SK-N-SH (cell line): ENCODE data around the gene MEX3D. TPM values are rescaled to one million over a fixed set of nuclear protein-coding genes. Genes with fewer than 3 reads are reported as not detected.

Source experiments
- CTCF ChIA-PET: fragments of 300-600, 350-600 bp; formaldehyde crosslinking; extraction: SDS; loops from one replicate; lab custom pipeline; 2021; lab: Yijun Ruan, JAX
- POLR2A ChIA-PET: fragments of 350-600 bp; sonication (Branson Sonifier 250); formaldehyde crosslinking; extraction: SDS; loops from one replicate; lab custom pipeline; 2020; ENCODE audit warnings: antibody characterized with exemption, inconsistent platforms; lab: Yijun Ruan, JAX
- DNase-seq: peaks from one replicate; pipeline ENCODE4 v3.0.0; 2012
- H2AFZ ChIP-seq: fragments of 200-600 bp; sonication (generic); 2 replicates; pipeline ENCODE4 v1.8.1; 2016; ENCODE audit warnings: antibody characterized with exemption, mild to moderate bottlenecking, low read depth
- H3F3A ChIP-seq: fragments of 200-600 bp; sonication (generic); replicated peaks from 2 replicates; pipeline ENCODE3; 2016; ENCODE audit warnings: antibody characterized with exemption, mild to moderate bottlenecking; ENCODE audit not compliant: insufficient read depth
- H3K27ac ChIP-seq, 2 experiments: fragments of 200-500 bp in 1 of 2; fragments of 200-600 bp in 1 of 2; sonication (Bioruptor generic) in 1 of 2; sonication (generic), shearing (Covaris generic) in 1 of 2; 2 replicates each; pipeline versions ENCODE4 v1.5.1 to v1.6.1; 2014 to 2016; ENCODE audit warnings: low read depth in 2 of 2, inconsistent platforms in 1 of 2, low read length in 1 of 2, mild to moderate bottlenecking in 1 of 2, mixed read lengths in 1 of 2
- H3K27me3 ChIP-seq: fragments of 200-600 bp; sonication (generic), shearing (Covaris generic); 2 replicates; pipeline ENCODE4 v1.6.1; 2016; ENCODE audit warnings: mixed run types; ENCODE audit not compliant: insufficient read depth
- H3K36me3 ChIP-seq, 2 experiments: fragments of 200-500 bp in 1 of 2; fragments of 200-600 bp in 1 of 2; sonication (Bioruptor generic) in 1 of 2; sonication (generic) in 1 of 2; replicated peaks in 1 of 2; 2 replicates each; pipeline versions ENCODE3 to v1.5.1; 2014 to 2016; ENCODE audit warnings: low read length in 1 of 2, mild to moderate bottlenecking in 1 of 2; ENCODE audit not compliant: insufficient read depth in 2 of 2, control insufficient read depth in 1 of 2
- H3K4me1 ChIP-seq, 2 experiments: fragments of 200-500 bp in 1 of 2; fragments of 200-600 bp in 1 of 2; sonication (Bioruptor generic) in 1 of 2; sonication (generic), shearing (Covaris generic) in 1 of 2; 2 replicates each; pipeline versions ENCODE4 v1.5.1 to v1.6.1; 2014 to 2016; ENCODE audit warnings: low read depth in 1 of 2, low read length in 1 of 2, mixed run types in 1 of 2; ENCODE audit not compliant: insufficient read depth in 2 of 2, control insufficient read depth in 1 of 2
- H3K4me2 ChIP-seq: fragments of 200-600 bp; sonication (generic), shearing (Covaris generic); 2 replicates; pipeline ENCODE4 v1.6.1; 2017; ENCODE audit warnings: mixed run types
- H3K4me3 ChIP-seq, 2 experiments: fragments of 200-500 bp in 1 of 2; fragments of 200-600 bp in 1 of 2; sonication (Bioruptor generic) in 1 of 2; sonication (generic), shearing (Covaris generic) in 1 of 2; 2 replicates each; pipeline versions ENCODE4 v1.5.1 to v1.8.1; 2014 to 2016; ENCODE audit warnings: low read depth in 2 of 2, inconsistent platforms in 1 of 2, low read length in 1 of 2, mild to moderate bottlenecking in 1 of 2, mixed read lengths in 1 of 2, moderate library complexity in 1 of 2
- H3K79me2 ChIP-seq: fragments of 200-600 bp; sonication (generic); 2 replicates; pipeline ENCODE4 v1.8.1; 2017; ENCODE audit warnings: mild to moderate bottlenecking; ENCODE audit not compliant: insufficient read depth
- H3K9ac ChIP-seq: fragments of 200-600 bp; sonication (generic); 2 replicates; pipeline ENCODE4 v1.6.1; 2017; ENCODE audit warnings: mixed run types
- H3K9me2 ChIP-seq: fragments of 200-600 bp; sonication (generic); 2 replicates; pipeline ENCODE4 v1.6.1; 2017; ENCODE audit warnings: mixed run types
- H3K9me3 ChIP-seq: fragments of 200-600 bp; sonication (generic); 2 replicates; pipeline ENCODE4 v1.6.1; 2017; ENCODE audit warnings: mixed run types, mild to moderate bottlenecking, moderate library complexity
- H4K20me1 ChIP-seq: fragments of 200-600 bp; sonication (generic); 2 replicates; pipeline ENCODE4 v1.6.1; 2017; ENCODE audit warnings: mild to moderate bottlenecking, mixed run types; ENCODE audit not compliant: insufficient read depth
- ELF1 ChIP-seq: IDR thresholded peaks from 2 replicates; pipeline ENCODE4 v1.4.0; 2012
- EP300 ChIP-seq, 2 experiments: IDR thresholded peaks; 2 replicates each; pipeline versions ENCODE4 v1.4.0 to v1.6.1; 2012; ENCODE audit warnings: borderline replicate concordance in 1 of 2, low read depth in 1 of 2, low read length in 1 of 2
- EZH2phosphoT487 ChIP-seq: fragments of 200-600 bp; sonication (generic); IDR thresholded peaks from 2 replicates; pipeline ENCODE4 v1.6.1; 2017; ENCODE audit warnings: low read depth, mixed run types, mild to moderate bottlenecking, antibody characterized with exemption, moderate library complexity, borderline replicate concordance
- GATA2 ChIP-seq: sonication (generic); formaldehyde crosslinking; IDR thresholded peaks from 2 replicates; pipeline ENCODE4 v1.5.0; 2020; ENCODE audit warnings: mild to moderate bottlenecking, missing genetic modification reagents
- IRF3 ChIP-seq: fragments of 150-350 bp; IDR thresholded peaks from 2 replicates; pipeline ENCODE4 v1.6.1; 2016; ENCODE audit warnings: mild to moderate bottlenecking, low read depth, low read length
- JUND ChIP-seq: IDR thresholded peaks from 2 replicates; pipeline ENCODE4 v1.4.0; 2012
- MEF2A ChIP-seq: IDR thresholded peaks from 2 replicates; pipeline ENCODE4 v1.4.0; 2012; ENCODE audit warnings: low read depth, borderline replicate concordance
- NFIC ChIP-seq: IDR thresholded peaks from 2 replicates; pipeline ENCODE4 v1.4.0; 2012; ENCODE audit warnings: borderline replicate concordance
- NRF1 ChIP-seq: IDR thresholded peaks from 2 replicates; pipeline ENCODE4 v1.6.1; 2012; ENCODE audit warnings: low read depth, mild to moderate bottlenecking, low read length
- RAD21 ChIP-seq: IDR thresholded peaks from 2 replicates; pipeline ENCODE4 v1.6.1; 2012; ENCODE audit warnings: mild to moderate bottlenecking, low read length
- RCOR1 ChIP-seq: fragments of 150-350 bp; IDR thresholded peaks from 2 replicates; pipeline ENCODE4 v1.6.1; 2017; ENCODE audit warnings: antibody characterized with exemption, low read length
- RFX5 ChIP-seq: IDR thresholded peaks from 2 replicates; pipeline ENCODE4 v1.6.1; 2012; ENCODE audit warnings: mild to moderate bottlenecking, improper control_type of control experiment, low read length
- TAF1 ChIP-seq: IDR thresholded peaks from 2 replicates; pipeline ENCODE4 v1.6.1; 2012; ENCODE audit warnings: low read depth, mild to moderate bottlenecking, low read length, moderate library complexity, borderline replicate concordance
- TEAD4 ChIP-seq: IDR thresholded peaks from 2 replicates; pipeline ENCODE4 v1.4.0; 2012; ENCODE audit warnings: mild to moderate bottlenecking, borderline replicate concordance; ENCODE audit not compliant: insufficient read depth
- WGBS: methylation state at CpG from one replicate; pipeline ENCODE4 v1.1.6; 2017; ENCODE audit warnings: low lambda C conversion rate; 5-methylcytosine and 5-hydroxymethylcytosine counted together
- polyA plus RNA-seq, 3 experiments: library from polyadenylated mRNA; depleted of rRNA; stranded (reverse); fragments of >200 nt; gene quantifications; 2 replicates each; pipeline ENCODE4 v1.2.3, GENCODE V29; 2012
- TF ChIP-seq, protein P1 (sequence below): IDR thresholded peaks from 2 replicates; pipeline ENCODE4 v1.4.0; 2012; ENCODE audit warnings: low read depth, borderline replicate concordance
- TF ChIP-seq, protein P2 (sequence below): fragments of 150-350 bp; IDR thresholded peaks from 2 replicates; pipeline ENCODE4 v1.6.1; 2017; ENCODE audit warnings: antibody characterized with exemption, low read length, low read depth, borderline replicate concordance
- TF ChIP-seq, protein P3 (sequence below): IDR thresholded peaks from 2 replicates; pipeline ENCODE4 v1.4.0; 2012; ENCODE audit warnings: low read depth
- TF ChIP-seq, protein P4 (sequence below): IDR thresholded peaks from 2 replicates; pipeline ENCODE4; 2012

The MEX3D gene
- polyA plus RNA-seq, 1 of the 3 experiments (the other 2 are of a cell fraction) = 14.9 TPM

DNA sequence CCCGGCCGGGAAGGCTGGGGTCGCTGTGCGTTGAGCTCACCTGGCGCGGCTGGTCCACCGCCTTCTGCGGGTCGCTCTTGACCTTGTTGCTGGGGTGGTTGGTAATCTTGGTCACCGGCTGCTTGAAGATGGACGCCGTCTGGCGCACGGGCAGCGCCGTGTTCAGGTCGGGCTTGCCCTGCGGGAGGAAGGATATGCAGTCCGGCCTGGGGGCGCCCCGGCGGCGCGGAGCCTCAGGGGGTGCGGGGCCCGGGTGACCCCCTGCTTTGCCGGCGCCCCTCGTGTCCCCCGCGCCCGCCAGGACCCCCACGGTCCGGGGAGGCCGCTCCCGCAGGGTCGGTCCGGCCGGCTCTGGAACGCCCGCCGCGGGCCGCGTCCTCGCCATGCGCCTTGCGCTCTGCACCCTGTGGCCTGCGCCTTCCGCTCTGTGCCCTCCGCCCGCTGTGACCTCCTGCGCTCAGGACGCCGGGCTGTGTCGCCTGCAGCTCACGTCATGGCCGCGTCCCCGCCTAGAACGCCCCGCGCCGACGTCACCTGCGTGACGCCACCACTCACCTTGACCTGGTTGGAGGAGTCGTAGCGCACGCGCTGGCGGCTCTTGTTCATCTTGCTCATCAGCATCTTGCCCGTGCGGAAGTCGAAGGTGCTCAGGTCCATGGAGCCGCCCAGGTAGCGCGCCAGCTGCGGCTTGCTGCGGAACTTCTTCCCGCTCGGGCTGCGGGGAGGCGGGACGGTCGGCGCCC lies 16.5 kb upstream of the MEX3D start:
- Histone ChIP-seq H3K27ac (no peak overlapping the region), H3K9me3 (no peaks in the 10 kb centered on the region), H3K4me2 (no peak overlapping the region), H3K9ac (no peak overlapping the region), H3K9me2 (no peaks in the 10 kb centered on the region), H3F3A (no peaks in the 10 kb centered on the region), H3K4me3 (no peak overlapping the region), H3K36me3 (peaks cover 12 to 22% of the 10 kb centered on the region in 2 experiments), H3K4me1 (peaks cover 0 to 4% of the 10 kb centered on the region in 2 experiments; a peak in 1 of 4 replicates), H3K79me2 (peaks cover 62% of the 10 kb centered on the region), H2AFZ (no peak overlapping the region), H4K20me1 (peaks cover 26% of the 10 kb centered on the region; the same call in 1 of the 2 replicates), H3K27me3 (no peaks in the 10 kb centered on the region)
- CTCF ChIA-PET = interaction anchor here (1.0 kb wide), 1 partner anchor 39 kb away, joined by 3 read pairs; no protein-coding TSS in a partner anchor
- POLR2A ChIA-PET = no interaction called here
- TF ChIP-seq TEAD4 (no peak), RAD21 (no peak)
- no peak for DNase-seq
- WGBS = 97% methylated on average over 30 of the region's 87 CpGs

DNA sequence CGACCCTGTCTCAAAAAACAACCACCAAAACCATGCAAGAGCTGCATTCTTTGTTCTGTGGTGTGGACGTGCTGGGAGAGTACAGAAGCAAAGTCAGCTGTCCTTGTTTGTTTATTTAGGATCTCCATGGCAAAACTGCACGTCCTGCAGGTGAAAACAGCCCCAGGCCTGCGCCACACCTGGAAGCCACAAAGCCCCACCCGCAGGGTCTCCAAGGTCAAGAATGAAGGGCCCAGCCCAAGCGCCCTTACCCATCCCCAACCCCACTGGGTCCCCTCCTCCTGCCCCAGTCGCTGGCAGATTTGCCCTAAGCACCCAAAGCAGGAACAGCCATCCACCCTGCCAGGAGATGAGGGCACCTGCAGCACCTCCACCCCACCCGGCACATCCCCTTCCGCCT lies 14.1 kb upstream of the MEX3D start:
- H3K9me2 ChIP-seq = no peaks in the 10 kb centered on the region
- no peak for DNase-seq
- H3K4me3 ChIP-seq = no peak overlapping the region
- ChIA-PET CTCF (interaction anchor here (0.7 to 1.3 kb wide), 3 partner anchors 36 to 255 kb away, joined by 3 read pairs; no protein-coding TSS in a partner anchor), POLR2A (interaction anchor here (1.4 kb wide), 1 partner anchor 11 kb away, joined by 4 read pairs; the partner anchor contains the start of gene MBD3)
- H3K9me3 ChIP-seq = no peaks in the 10 kb centered on the region
- no peaks in the 10 kb centered on the region for H3K4me1 ChIP-seq
- TF ChIP-seq, protein P1, sequence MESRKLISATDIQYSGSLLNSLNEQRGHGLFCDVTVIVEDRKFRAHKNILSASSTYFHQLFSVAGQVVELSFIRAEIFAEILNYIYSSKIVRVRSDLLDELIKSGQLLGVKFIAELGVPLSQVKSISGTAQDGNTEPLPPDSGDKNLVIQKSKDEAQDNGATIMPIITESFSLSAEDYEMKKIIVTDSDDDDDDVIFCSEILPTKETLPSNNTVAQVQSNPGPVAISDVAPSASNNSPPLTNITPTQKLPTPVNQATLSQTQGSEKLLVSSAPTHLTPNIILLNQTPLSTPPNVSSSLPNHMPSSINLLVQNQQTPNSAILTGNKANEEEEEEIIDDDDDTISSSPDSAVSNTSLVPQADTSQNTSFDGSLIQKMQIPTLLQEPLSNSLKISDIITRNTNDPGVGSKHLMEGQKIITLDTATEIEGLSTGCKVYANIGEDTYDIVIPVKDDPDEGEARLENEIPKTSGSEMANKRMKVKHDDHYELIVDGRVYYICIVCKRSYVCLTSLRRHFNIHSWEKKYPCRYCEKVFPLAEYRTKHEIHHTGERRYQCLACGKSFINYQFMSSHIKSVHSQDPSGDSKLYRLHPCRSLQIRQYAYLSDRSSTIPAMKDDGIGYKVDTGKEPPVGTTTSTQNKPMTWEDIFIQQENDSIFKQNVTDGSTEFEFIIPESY = no peak
- no peak for TF ChIP-seq NFIC
- TF ChIP-seq, protein P2, sequence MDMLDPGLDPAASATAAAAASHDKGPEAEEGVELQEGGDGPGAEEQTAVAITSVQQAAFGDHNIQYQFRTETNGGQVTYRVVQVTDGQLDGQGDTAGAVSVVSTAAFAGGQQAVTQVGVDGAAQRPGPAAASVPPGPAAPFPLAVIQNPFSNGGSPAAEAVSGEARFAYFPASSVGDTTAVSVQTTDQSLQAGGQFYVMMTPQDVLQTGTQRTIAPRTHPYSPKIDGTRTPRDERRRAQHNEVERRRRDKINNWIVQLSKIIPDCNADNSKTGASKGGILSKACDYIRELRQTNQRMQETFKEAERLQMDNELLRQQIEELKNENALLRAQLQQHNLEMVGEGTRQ = no peak
- TF ChIP-seq EZH2phosphoT487 = no peak
- TF ChIP-seq GATA2 (CRISPR knock-in tag) = no peak
- no peak for TF ChIP-seq ELF1
- TF ChIP-seq TAF1 = no peak
- TF ChIP-seq, protein P3, sequence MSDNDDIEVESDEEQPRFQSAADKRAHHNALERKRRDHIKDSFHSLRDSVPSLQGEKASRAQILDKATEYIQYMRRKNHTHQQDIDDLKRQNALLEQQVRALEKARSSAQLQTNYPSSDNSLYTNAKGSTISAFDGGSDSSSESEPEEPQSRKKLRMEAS = no peak
- TF ChIP-seq, protein P4, sequence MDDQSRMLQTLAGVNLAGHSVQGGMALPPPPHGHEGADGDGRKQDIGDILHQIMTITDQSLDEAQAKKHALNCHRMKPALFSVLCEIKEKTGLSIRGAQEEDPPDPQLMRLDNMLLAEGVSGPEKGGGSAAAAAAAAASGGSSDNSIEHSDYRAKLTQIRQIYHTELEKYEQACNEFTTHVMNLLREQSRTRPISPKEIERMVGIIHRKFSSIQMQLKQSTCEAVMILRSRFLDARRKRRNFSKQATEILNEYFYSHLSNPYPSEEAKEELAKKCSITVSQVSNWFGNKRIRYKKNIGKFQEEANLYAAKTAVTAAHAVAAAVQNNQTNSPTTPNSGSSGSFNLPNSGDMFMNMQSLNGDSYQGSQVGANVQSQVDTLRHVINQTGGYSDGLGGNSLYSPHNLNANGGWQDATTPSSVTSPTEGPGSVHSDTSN = no peak
- TF ChIP-seq RFX5 = no peak
- no peak for TF ChIP-seq NRF1
- TF ChIP-seq IRF3 = no peak
- no peak for TF ChIP-seq MEF2A
- TF ChIP-seq RCOR1 = no peak
- no peak for TF ChIP-seq EP300 (IDR thresholded peaks at IDR 0.05; ENCODE audit: borderline replicate concordance in 1 of 2, low read depth in 1 of 2, low read length in 1 of 2)
- TF ChIP-seq JUND = no peak
- no peak overlapping the region for H3K4me2 ChIP-seq
- WGBS = 94% methylated on average over 7 of the region's 9 CpGs
- no peak overlapping the region for H3K9ac ChIP-seq
- H3K36me3 ChIP-seq = peaks cover 13 to 32% of the 10 kb centered on the region in 2 experiments
- peaks cover 37% of the 10 kb centered on the region for H3K79me2 ChIP-seq
- no peak overlapping the region for H2AFZ ChIP-seq
- H3F3A ChIP-seq = no peaks in the 10 kb centered on the region
- no peaks in the 10 kb centered on the region for H3K27me3 ChIP-seq
- peaks cover 16% of the 10 kb centered on the region; the same call in 1 of the 2 replicates for H4K20me1 ChIP-seq
- no peak overlapping the region for H3K27ac ChIP-seq
